ENCODE results near the gene TNRC18.

GRCh38 chr7:5377816-5378215, 45.8 kb downstream of the TNRC18 start:
- TF ChIP-seq CTCF (IDR thresholded peaks at IDR 0.05) (no peak), POLR2A (IDR thresholded peaks at IDR 0.05) (no peak), EP300 (IDR thresholded peaks at IDR 0.05) (no peak), POLR2AphosphoS5 (IDR thresholded peaks at IDR 0.05) (no peak)
